GM11168 (cell line): ENCODE data around the gene HIC2.
"Not testable (repeated sequence)": the region's sequence is repeated elsewhere in the genome, so short reads cannot be mapped to it uniquely, and the experiment has no call there.

Source experiments
- in situ Hi-C: fragments of 300-500 bp; cut with MboI; formaldehyde crosslinking; loops from one replicate; pipeline ENCODE4 v1.12.0; 2022; ENCODE audit warnings: low sequenced_read_pairs; ENCODE audit not compliant: unreplicated experiment

HIC2 gene

DNA sequence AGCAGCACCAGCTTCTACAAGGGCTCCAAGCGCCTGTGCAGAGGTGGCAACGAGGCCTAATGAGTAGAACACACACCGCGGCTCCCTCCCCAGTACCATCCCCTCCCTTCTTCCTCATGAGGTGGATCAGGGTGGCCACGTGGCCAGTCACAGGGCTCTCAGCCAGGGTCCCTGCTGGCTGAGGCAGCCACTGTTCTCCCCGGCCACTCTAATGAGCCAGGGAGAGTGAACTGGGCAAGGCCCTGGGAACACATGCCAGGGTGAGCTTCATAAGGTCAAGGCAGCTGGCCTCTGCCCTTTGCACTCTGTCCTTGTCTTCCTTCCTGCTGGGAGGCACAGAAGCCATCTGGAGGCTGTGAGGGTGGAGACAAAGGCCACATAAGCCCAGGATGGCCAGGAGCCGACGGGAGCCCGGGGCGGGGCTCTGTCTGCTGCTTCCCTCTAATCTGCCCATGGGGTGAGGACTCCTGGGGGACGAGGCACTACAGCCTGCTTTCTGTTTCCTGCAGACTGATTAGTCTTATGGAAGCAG lies 72.0 kb downstream of the HIC2 start:
- in situ Hi-C loops, result not testable (repeated sequence)

- in situ Hi-C loops, result not testable (repeated sequence)
Measured at GRCh38 chr22:21490556-21490955, 73.4 kb downstream of the HIC2 start.

DNA sequence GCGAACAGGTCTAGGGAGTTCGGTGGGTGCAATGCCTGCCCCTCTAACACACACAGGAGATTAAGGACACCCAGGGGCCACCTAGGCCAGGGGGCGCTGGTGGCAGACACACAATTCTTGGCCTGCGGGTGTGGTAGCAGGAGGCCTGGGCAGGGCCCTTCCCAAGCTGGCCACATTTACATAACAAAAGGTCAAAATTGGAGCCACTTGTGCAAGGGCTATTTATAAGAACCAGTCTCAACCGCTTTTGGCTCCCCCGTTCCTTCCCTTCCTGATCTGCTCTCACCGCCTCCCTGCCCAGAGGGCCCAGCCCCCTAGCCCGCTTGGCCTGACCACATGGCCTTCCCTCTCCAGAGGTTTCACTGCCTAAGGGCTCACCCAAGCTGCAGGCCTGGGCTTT lies 75.1 kb downstream of the HIC2 start:
- in situ Hi-C loops, result not testable (repeated sequence)

- in situ Hi-C loops, result not testable (repeated sequence)
Measured at GRCh38 chr22:21493789-21494782, 76.9 kb downstream of the HIC2 start.

- in situ Hi-C loops, result not testable (repeated sequence)
Measured at GRCh38 chr22:21497984-21498383, 80.8 kb downstream of the HIC2 start.

DNA sequence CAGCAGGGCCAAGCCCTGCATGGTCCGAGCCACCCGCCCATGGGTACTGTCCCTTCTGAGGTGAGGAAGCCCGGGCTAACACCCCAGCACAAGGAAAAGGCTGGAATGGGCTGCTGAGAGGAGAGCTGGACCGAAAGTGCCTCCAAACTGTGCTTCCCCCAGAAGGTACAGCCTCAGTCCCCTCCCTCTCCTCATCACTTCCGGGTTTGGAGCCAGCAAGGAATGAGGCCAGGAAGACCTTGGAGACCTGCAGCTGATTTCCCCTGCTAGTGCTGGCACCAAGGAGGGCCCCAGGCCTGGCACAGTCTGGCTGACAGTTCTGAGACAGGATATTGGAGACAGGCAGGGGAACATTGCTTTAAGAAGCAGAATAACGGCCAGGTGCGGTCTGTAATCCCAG lies 81.3 kb downstream of the HIC2 start:
- in situ Hi-C loops, result not testable (repeated sequence)

- in situ Hi-C loops, result not testable (repeated sequence)
Measured at GRCh38 chr22:21499623-21500506, 82.7 kb downstream of the HIC2 start.
